ENCODE measurements around the gene SHC4. TPM values are rescaled to one million over a fixed set of nuclear protein-coding genes. Genes with fewer than 3 reads are reported as not detected.
A peak's percentile ranks its signal among the peaks of the same experiment; 100 is the strongest.

The SHC4 gene
- total and polyA plus RNA-seq, 2 of the 13 experiments (the other 11 are each of a cell fraction or from before 2014, with no cell fraction given) = 0.04 TPM; not detected in 1

DNA sequence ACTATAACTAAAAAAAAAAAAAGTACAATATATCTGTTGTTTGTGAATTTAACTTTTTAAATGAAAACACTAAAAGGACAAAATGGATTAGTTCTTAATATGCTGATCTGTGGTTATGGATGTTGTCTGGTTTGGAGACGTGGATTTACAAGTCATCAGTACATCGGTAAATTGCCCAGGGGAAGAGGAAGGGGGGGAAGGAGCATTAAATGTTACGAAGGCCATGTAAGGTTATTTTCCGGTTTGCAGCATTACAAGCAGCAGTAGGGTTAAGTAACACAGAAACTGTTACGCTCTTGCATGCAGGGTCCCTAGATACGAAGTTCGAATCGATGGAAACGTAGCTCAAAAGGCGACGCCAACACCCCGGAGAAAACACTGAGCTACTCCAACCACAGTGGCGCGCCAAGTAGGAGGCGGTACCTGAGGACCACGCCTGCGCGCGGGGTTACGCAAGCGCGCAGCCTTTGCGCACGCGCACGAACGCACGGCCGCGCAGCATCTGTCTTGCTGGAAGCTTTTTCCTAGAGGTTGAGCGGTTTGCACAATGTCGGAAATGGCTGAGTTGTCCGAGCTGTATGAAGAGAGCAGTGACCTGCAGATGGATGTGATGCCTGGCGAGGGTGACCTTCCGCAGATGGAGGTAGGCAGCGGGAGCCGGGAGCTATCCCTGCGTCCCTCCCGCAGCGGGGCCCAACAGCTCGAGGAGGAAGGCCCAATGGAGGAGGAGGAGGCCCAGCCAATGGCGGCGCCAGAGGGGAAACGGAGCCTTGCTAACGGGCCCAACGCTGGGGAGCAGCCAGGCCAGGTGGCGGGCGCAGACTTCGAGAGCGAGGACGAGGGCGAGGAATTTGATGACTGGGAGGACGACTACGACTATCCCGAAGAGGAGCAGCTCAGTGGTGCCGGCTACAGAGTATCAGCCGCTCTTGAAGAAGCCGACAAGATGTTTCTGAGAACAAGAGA, 85.8 kb downstream of the SHC4 start, which contains the start of gene EID1 (continued):
- TF ChIP-seq REXO4 (CRISPR knock-in tag; IDR thresholded peaks at IDR 0.05; ENCODE audit: borderline replicate concordance) (no peak), ZNF747 (CRISPR knock-in tag; IDR thresholded peaks at IDR 0.05; ENCODE audit: borderline replicate concordance) (no peak), XRCC5 (optimal IDR thresholded peaks at IDR 0.05; ENCODE audit: low read length) (no peak), ZNF253 (CRISPR knock-in tag; IDR thresholded peaks at IDR 0.05; ENCODE audit: borderline replicate concordance) (no peak), U2AF2 (IDR thresholded peaks at IDR 0.05; ENCODE audit: low read depth, low read length) (no peak), NR2F2 (IDR thresholded peaks at IDR 0.05; ENCODE audit: borderline replicate concordance, low read depth) (no peak), GABPA (IDR thresholded peaks at IDR 0.05; ENCODE audit: low read depth, low read length) (no peak), GABPA (CRISPR knock-in tag; IDR thresholded peaks at IDR 0.05; ENCODE audit: low read depth) (no peak), REL (CRISPR knock-in tag; conservative IDR thresholded peaks at IDR 0.05) (no peak), PTBP1 (IDR thresholded peaks at IDR 0.05; ENCODE audit: low read depth, low read length, poor library complexity, severe bottlenecking) (no peak), KDM5B (CRISPR knock-in tag; IDR thresholded peaks at IDR 0.05; ENCODE audit: borderline replicate concordance) (no peak), ZFY (CRISPR knock-in tag; IDR thresholded peaks at IDR 0.05) (no peak; the same call in 1 of the 2 replicates), SPEN (CRISPR knock-in tag; IDR thresholded peaks at IDR 0.05; ENCODE audit: low read depth) (peak; percentile 33; the same call in 1 of the 2 replicates)
- TF ChIP-seq, protein P1, sequence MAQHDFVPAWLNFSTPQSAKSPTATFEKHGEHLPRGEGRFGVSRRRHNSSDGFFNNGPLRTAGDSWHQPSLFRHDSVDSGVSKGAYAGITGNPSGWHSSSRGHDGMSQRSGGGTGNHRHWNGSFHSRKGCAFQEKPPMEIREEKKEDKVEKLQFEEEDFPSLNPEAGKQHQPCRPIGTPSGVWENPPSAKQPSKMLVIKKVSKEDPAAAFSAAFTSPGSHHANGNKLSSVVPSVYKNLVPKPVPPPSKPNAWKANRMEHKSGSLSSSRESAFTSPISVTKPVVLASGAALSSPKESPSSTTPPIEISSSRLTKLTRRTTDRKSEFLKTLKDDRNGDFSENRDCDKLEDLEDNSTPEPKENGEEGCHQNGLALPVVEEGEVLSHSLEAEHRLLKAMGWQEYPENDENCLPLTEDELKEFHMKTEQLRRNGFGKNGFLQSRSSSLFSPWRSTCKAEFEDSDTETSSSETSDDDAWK (CRISPR knock-in tag; IDR thresholded peaks at IDR 0.05) = no peak
- TF ChIP-seq, protein P2, sequence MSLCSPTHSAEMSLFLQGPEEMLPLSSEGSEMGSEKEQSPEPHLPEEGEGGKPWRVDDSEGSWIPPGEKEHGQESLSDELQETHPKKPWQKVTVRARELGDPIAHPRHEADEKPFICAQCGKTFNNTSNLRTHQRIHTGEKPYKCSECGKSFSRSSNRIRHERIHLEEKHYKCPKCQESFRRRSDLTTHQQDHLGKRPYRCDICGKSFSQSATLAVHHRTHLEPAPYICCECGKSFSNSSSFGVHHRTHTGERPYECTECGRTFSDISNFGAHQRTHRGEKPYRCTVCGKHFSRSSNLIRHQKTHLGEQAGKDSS (CRISPR knock-in tag; IDR thresholded peaks at IDR 0.05; ENCODE audit: borderline replicate concordance, low read depth) = no peak
- TF ChIP-seq, protein P3, sequence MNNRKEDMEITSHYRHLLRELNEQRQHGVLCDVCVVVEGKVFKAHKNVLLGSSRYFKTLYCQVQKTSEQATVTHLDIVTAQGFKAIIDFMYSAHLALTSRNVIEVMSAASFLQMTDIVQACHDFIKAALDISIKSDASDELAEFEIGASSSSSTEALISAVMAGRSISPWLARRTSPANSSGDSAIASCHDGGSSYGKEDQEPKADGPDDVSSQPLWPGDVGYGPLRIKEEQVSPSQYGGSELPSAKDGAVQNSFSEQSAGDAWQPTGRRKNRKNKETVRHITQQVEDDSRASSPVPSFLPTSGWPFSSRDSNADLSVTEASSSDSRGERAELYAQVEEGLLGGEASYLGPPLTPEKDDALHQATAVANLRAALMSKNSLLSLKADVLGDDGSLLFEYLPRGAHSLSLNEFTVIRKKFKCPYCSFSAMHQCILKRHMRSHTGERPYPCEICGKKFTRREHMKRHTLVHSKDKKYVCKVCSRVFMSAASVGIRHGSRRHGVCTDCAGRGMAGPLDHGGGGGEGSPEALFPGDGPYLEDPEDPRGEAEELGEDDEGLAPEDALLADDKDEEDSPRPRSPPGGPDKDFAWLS (CRISPR knock-in tag; IDR thresholded peaks at IDR 0.05; ENCODE audit: borderline replicate concordance) = no peak
- TF ChIP-seq, protein P4, sequence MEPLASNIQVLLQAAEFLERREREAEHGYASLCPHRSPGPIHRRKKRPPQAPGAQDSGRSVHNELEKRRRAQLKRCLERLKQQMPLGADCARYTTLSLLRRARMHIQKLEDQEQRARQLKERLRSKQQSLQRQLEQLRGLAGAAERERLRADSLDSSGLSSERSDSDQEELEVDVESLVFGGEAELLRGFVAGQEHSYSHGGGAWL (CRISPR knock-in tag; IDR thresholded peaks at IDR 0.05) = no peak
- TF ChIP-seq, protein P5, sequence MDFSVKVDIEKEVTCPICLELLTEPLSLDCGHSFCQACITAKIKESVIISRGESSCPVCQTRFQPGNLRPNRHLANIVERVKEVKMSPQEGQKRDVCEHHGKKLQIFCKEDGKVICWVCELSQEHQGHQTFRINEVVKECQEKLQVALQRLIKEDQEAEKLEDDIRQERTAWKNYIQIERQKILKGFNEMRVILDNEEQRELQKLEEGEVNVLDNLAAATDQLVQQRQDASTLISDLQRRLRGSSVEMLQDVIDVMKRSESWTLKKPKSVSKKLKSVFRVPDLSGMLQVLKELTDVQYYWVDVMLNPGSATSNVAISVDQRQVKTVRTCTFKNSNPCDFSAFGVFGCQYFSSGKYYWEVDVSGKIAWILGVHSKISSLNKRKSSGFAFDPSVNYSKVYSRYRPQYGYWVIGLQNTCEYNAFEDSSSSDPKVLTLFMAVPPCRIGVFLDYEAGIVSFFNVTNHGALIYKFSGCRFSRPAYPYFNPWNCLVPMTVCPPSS (IDR thresholded peaks at IDR 0.05) = no peak
- TF ChIP-seq, protein P6, sequence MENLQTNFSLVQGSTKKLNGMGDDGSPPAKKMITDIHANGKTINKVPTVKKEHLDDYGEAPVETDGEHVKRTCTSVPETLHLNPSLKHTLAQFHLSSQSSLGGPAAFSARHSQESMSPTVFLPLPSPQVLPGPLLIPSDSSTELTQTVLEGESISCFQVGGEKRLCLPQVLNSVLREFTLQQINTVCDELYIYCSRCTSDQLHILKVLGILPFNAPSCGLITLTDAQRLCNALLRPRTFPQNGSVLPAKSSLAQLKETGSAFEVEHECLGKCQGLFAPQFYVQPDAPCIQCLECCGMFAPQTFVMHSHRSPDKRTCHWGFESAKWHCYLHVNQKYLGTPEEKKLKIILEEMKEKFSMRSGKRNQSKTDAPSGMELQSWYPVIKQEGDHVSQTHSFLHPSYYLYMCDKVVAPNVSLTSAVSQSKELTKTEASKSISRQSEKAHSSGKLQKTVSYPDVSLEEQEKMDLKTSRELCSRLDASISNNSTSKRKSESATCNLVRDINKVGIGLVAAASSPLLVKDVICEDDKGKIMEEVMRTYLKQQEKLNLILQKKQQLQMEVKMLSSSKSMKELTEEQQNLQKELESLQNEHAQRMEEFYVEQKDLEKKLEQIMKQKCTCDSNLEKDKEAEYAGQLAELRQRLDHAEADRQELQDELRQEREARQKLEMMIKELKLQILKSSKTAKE (CRISPR knock-in tag; IDR thresholded peaks at IDR 0.05; ENCODE audit: borderline replicate concordance) = no peak
